Measurements from ENCODE around the gene FER.
"Not testable (repeated sequence)": the region's sequence is repeated elsewhere in the genome, so short reads cannot be mapped to it uniquely, and the experiment has no call there.

Gene FER

GRCh38 chr5:109052216-109052615 lies 304.5 kb downstream of the FER start:
- not testable (repeated sequence) for DNase-seq

DNA sequence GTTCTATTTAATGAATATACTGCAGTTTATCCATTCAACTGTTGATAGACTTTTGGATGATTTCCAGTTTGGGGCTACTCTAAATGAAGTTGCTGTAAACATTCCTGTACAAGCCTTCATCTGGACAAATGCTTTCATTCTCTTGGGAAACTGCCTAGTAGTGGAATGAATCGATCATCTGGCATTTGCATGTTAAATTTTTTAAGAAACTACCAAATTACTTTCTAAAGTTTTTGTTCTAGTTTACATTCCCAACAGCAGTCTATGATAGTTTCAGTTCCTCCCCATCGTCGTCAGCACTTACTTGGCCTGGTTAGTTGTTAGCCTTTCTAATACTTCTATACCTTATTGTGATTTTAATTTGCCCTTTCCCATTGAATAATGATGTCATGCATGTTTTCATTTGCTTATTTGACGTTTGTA lies 306.3 kb downstream of the FER start:
- no peak for DNase-seq

- DNase-seq, result no peak
Measured at GRCh38 chr5:109060378-109061025, 312.8 kb downstream of the FER start.

DNA sequence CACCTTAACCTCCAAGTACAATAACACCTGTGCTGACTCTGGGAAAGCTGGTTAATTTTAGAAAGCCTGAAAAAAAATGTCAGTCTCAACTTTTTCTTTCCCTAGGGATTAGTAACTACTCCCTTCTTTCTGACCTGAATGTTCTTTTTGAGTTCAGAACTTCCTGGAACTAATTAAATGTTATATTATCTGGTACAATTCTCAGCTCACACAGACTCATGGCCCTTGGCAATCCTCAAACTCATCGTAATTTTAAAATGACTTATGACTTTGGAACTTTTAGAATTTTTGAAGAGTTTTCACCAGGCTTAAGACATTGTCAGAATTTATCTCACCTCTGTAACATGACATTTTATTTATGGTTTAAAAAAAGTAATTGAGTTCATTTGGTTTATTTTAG lies 315.0 kb downstream of the FER start:
- DNase-seq, result no peak

- DNase-seq, result no peak
Measured at GRCh38 chr5:109063223-109063622, 315.5 kb downstream of the FER start.

- no peak for DNase-seq
Measured at GRCh38 chr5:109076741-109077140, 329.0 kb downstream of the FER start.

DNA sequence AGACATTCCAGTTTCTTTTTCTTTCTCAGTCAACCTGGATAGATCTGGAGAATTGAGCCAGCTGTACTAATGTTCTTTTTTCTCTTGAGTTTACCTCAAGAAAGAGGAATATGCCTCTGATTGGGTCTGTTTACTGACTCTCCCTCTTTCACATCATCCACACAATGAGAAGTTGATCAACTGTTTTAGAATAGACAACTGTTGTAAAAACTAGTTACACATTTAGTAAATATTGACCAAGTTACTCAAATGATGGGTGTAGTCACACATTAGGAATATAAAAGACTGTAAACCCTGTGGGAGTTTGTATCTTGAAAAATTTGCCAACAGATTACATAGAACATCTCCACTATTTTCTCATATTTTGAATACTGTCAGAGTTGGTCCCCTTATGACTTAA lies 330.8 kb downstream of the FER start:
- no peak for DNase-seq

GRCh38 chr5:109080481-109080880 lies 332.8 kb downstream of the FER start:
- DNase-seq, result no peak

GRCh38 chr5:109080896-109081295 lies 333.2 kb downstream of the FER start:
- no peak for DNase-seq

DNA sequence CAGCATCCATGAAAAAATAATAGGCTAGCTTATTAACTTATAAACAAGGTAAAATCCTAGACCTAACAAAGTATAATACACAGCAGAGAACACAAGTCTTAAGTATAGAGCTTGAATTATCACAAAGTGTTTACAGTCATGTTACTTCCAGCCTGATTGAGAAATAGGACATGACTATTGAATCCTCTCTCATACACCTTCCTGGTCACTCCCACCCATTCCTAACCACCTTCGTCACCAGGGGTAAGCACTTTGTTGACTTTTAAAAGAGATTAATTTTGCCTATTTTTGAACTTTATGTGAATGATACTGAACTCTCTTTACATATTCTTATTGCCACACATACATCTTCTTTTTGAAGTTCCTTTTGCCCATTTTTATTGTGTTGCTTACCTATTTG lies 336.2 kb downstream of the FER start:
- DNase-seq, result no peak

DNA sequence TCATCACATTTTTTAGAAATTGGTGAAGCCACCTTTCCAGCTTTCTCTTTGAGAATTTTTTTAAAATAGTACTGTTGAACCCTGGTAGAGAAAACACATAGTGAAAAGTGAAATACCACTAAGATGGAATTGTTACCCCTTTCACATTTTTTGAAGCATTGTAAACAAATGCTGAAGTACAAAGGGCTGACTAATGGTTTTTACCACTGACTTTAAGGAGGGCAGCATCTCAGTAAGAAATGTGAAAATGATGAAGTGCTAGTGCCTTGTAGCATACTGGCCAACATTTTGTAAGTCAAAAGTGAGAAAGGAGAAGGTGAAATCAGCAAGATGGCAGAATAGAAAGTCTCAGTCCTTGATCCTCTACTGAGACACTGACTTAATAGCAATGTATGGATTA lies 341.5 kb downstream of the FER start:
- DNase-seq, result no peak

GRCh38 chr5:109099081-109099480 lies 351.4 kb downstream of the FER start:
- no peak for DNase-seq

DNA sequence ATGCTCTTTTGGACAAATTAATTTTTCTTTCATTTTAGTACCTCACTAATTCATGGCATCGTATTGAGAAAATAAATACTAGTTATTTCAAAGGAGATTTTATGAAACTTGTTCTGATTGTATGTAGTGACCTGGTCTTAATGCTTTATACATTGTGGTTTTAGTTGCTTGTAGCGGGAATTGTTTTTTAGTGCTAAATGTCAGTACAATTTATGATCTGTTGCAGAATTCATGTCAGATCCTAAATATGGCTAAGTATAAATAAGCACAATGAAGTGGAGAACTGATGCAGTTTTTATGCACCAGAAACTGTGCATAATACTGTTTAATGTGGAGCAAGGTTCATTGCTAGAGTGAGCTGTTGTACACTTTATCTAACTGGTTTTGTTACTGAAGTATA lies 353.3 kb downstream of the FER start:
- no peak for DNase-seq

DNA sequence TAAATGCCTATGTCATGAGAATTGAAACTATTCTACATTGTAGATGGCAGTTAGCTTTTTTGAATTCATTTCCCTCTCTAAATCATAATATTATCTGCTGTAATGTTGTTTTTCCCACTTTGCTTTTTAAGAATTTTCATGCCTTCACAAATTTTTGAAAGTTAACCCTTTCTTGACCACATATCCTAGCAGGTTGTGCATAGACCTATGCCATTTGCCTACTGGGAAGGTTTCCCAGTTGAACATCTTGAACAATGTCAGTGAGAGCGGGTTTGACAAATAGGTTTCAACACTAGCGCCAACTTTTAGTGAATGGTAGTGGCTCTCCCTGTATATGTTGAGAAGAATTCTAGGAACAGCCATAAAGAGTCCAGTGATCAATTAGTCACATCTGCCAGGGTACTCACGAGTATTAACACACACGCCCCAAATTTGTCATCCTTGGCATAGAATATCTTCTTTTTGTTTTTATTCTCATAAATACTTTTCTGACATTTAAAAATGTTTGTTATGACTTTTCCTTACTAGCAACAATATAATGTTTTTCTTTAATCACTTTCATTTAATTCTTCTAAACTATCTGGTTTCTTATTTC lies 354.5 kb downstream of the FER start:
- DNase-seq, result no peak

GRCh38 chr5:109105631-109106267 lies 358.1 kb downstream of the FER start:
- DNase-seq, result no peak

DNA sequence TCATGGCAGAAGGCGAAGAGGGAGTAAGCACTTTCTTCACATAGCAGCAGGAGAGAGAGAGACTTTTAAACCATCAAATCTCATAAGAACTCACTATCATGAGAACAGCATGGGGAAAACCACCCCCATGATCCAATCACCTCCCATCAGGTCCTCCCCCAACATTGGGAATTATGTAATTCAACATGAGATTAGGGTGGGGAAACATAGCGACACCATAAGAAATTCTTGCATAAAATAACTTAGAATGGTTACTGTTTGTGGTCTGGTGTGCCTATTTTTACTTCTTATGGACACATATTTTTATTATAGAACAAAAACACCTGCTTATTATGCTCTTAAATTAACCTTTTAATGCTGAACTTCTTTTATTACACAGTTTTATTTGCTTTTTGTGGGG lies 364.0 kb downstream of the FER start:
- no peak for DNase-seq

GRCh38 chr5:109113608-109114007 lies 365.9 kb downstream of the FER start:
- no peak for DNase-seq

GRCh38 chr5:109121225-109121624 lies 373.5 kb downstream of the FER start:
- DNase-seq, result no peak

DNA sequence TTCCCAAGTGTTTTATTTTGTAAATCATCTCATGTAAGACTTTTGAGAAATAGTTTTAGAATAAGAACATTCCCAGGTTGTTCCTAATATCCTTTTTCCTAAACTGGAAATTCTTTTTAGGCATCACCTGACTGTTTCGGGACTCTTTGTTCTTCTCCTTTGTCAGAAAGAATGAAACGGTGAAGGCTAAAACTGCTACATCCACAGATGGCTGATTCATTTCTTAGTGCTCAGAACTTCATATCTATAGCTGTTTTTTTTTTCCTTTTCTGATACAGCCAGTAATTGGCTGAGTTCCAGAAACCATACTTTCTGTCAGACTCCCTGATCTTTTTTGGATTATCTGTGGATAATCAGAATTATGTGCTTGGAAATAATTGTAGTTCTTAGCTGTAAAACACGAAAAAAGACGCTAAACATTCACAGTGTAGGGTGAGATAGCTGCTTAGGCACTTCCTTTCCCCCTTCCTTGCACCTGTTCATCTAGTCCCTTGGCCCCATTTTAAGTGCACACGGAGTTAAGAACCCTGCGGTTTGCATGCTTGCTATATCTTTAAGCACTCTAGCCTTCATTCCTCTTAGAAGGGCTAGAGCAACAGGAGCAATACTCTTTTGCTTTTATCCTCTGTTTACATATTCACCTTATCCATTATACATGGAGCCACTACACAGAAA lies 378.2 kb downstream of the FER start:
- no peak for DNase-seq

DNA sequence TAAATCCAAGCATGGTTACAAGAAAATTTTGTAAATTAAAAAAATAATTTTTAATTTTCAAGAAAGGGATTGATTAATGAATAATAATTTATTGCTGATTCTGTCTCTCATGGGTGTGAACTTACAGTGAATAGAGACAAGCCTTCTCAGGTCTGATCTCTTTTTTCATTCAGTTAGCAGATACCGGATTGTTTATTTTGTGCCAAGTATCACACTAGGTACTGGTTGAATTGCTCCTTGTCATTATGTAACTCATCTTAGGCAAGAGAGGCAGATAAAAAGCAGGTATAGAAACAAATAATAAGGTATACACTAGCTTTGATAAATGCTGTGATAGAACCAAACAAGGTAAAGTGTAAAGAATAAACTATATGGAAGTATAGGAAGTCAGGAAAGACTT lies 378.8 kb downstream of the FER start:
- no peak for DNase-seq

DNA sequence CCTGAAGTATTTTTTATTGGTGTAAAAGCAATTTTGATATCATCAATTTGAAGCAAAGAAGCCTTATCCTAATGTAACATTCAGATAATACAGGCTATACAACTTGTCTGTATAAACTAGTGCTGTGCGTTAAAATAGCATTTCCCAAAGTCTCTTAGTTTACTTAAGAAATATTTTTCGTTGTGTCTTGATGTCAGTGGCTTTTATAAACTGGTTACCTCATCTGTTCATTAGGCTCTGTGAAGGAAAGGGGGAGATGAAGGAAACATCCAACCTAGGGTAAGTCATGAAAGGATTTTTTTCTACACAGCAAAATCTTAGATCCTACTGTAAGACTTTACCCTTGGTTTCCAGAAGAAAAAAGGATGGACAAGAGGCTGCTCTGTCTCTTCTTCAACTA lies 389.2 kb downstream of the FER start:
- no peak for DNase-seq

GRCh38 chr5:109141222-109142200 lies 393.8 kb downstream of the FER start:
- DNase-seq, result no peak

GRCh38 chr5:109143031-109143430 lies 395.3 kb downstream of the FER start:
- no peak for DNase-seq

All from activated CD8-positive, alpha-beta memory T cell treated with anti-CD3 and anti-CD28 coated beads, Interleukin-2, amount 50 U/mL, for 48 hours (primary cell).